Breast epithelium (tissue), 4 donors: ENCODE measurements around the gene SLC34A3. TPM values are rescaled to one million over a fixed set of nuclear protein-coding genes. Genes with fewer than 3 reads are reported as not detected.

Experiments
- DNase-seq, 2 donors: peaks; one replicate each; pipeline ENCODE4 v3.0.0-alpha.2; 2019; ENCODE audit warnings: low spot score in 2 of 2
- H3K27ac ChIP-seq, 2 donors: fragments of 200-600 bp; sonication (generic) in 1 of 2; one replicate each; pipeline ENCODE4 v1.5.1; 2016 to 2019; ENCODE audit warnings: mild to moderate bottlenecking in 1 of 2
- H3K27me3 ChIP-seq, 2 donors: fragments of 200-600 bp; sonication (generic) in 1 of 2; one replicate each; pipeline versions ENCODE4 v1.5.1 to v1.6.0; 2017 to 2019; ENCODE audit warnings: control low read depth in 1 of 2, mild to moderate bottlenecking in 1 of 2
- H3K36me3 ChIP-seq: fragments of 200-600 bp; one replicate; pipeline ENCODE4 v1.5.1; 2019
- H3K4me1 ChIP-seq, 2 donors: fragments of 200-600 bp; sonication (generic); one replicate each; pipeline ENCODE4 v1.5.1; 2016 to 2019; ENCODE audit warnings: control low read depth in 1 of 2
- H3K4me3 ChIP-seq, 3 donors: fragments of 200-600 bp; sonication (generic); 1 replicate in 2 of 3; 2 replicates in 1 of 3; pipeline ENCODE4 v1.5.1; 2016 to 2019; ENCODE audit warnings: mild to moderate bottlenecking in 3 of 3, moderate library complexity in 2 of 3
- H3K9me3 ChIP-seq, 2 donors: fragments of 200-600 bp; sonication (generic) in 1 of 2; one replicate each; pipeline ENCODE4 v1.5.1; 2016 to 2019; ENCODE audit warnings: control low read depth in 1 of 2
- CTCF ChIP-seq, 3 donors: fragments of 450-650 bp; IDR thresholded peaks; one replicate each; pipeline ENCODE4 v1.5.1; 2016 to 2017; ENCODE audit warnings: antibody characterized with exemption in 3 of 3, mild to moderate bottlenecking in 3 of 3, moderate library complexity in 3 of 3
- POLR2A ChIP-seq: fragments of 450-650 bp; IDR thresholded peaks from one replicate; pipeline ENCODE4 v1.6.1; 2016; ENCODE audit warnings: antibody characterized with exemption, mild to moderate bottlenecking, moderate library complexity
- POLR2AphosphoS5 ChIP-seq, 3 donors: sonication (generic); formaldehyde crosslinking; IDR thresholded peaks; one replicate each; pipeline ENCODE4 v1.6.1; 2017; ENCODE audit warnings: antibody characterized with exemption in 3 of 3
- intact Hi-C: fragments of 100-400 bp; cut with DNase I; formaldehyde crosslinking; loops from one replicate; pipeline ENCODE4 v1.15.1; 2023; ENCODE audit warnings: low total_unique reads
- total RNA-seq, 3 donors: library from RNA; depleted of rRNA; stranded (reverse); fragments of >200 nt; gene quantifications; one replicate each; pipeline ENCODE4 v1.1.0, GENCODE V29; 2016

Gene SLC34A3
- total RNA-seq, 3 donors from 2014 or later = not detected

- Histone ChIP-seq H3K9me3 (no peaks in the 10 kb centered on the region), H3K27me3 (no peaks in the 10 kb centered on the region), H3K36me3 (peaks cover 4% of the 10 kb centered on the region), H3K27ac (no peak overlapping the region), H3K4me1 (peaks cover 28 to 31% of the 10 kb centered on the region in 2 donors), H3K4me3 (no peak overlapping the region)
- no peak for TF ChIP-seq POLR2A
- no peak for TF ChIP-seq CTCF (IDR thresholded peaks at IDR 0.05)
- no peak for TF ChIP-seq POLR2AphosphoS5 (IDR thresholded peaks at IDR 0.05)
- DNase-seq = no peak
- intact Hi-C loops = loop anchor here (2.0 kb wide), 1 partner anchor 69 kb away; no protein-coding TSS in a partner anchor
These were observed 44.8 kb upstream of the SLC34A3 start for GRCh38 chr9:137185921-137186320.

- Histone ChIP-seq H3K9me3 (no peaks in the 10 kb centered on the region), H3K36me3 (peaks cover 2% of the 10 kb centered on the region), H3K27me3 (no peaks in the 10 kb centered on the region), H3K4me1 (peaks cover 28 to 31% of the 10 kb centered on the region in 2 donors), H3K27ac (no peak overlapping the region), H3K4me3 (peak overlapping the region in 2 of 3 donors; percentile 99 to 100)
- DNase-seq = no peak
- TF ChIP-seq POLR2AphosphoS5 (IDR thresholded peaks at IDR 0.05) (no peak), POLR2A (no peak), CTCF (IDR thresholded peaks at IDR 0.05) (no peak)
- intact Hi-C loops = loop anchor here (2.0 kb wide), 1 partner anchor 70 kb away; no protein-coding TSS in a partner anchor
These were observed 44.3 kb upstream of the SLC34A3 start for GRCh38 chr9:137186385-137186784.

DNA sequence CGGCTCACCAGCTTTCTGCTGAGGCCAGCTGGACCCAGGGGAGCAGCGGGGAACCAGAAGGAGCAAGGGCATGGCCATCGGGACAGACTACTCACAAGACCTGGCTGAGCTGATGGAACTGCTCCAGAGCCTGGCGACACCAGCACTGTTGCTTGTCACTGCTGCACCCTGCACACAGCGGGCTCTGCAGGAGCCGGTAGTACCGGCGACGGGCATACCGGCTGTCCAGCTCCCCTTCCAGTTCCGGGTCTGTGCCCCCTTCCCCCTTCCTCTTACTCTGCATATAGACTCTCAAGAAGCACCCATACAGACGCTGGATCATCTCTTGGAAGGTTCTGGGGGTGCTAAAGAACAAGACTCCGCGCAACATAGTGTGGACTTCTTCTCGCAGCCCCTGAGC is 43.3 kb upstream of the SLC34A3 start:
- Histone ChIP-seq H3K4me3 (peak overlapping the region; percentile 96 to 100 (median 99)), H3K27me3 (no peaks in the 10 kb centered on the region), H3K4me1 (peaks cover 28 to 31% of the 10 kb centered on the region in 2 donors), H3K9me3 (no peaks in the 10 kb centered on the region), H3K27ac (no peak overlapping the region), H3K36me3 (no peaks in the 10 kb centered on the region)
- intact Hi-C loops = loop anchor here (2.0 kb wide), 1 partner anchor 71 kb away; no protein-coding TSS in a partner anchor
- DNase-seq = no peak
- TF ChIP-seq POLR2AphosphoS5 (IDR thresholded peaks at IDR 0.05) (no peak), POLR2A (no peak), CTCF (IDR thresholded peaks at IDR 0.05) (no peak)

DNA sequence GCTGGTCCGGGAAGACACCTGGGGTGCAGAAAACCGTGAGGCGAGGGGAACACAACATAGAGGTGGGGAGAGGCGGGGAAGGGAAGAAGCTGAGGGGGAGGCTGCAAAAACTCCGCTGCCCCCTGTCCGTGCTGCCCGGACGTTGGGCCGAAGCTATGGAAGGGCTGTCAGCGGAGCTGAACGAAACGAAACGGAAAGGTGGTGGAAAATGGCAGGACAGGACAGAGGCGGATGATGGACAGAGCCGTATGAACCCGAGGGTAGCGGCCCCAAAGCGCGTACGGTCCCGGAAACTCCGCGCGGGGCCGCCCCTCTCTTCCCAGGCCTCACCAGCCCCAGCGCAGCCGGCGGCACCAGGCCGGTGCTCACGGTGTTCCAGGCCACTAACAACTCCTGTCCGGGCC is 42.6 kb upstream of the SLC34A3 start:
- Histone ChIP-seq H3K27me3 (no peaks in the 10 kb centered on the region), H3K4me1 (peaks cover 28 to 31% of the 10 kb centered on the region in 2 donors), H3K36me3 (no peaks in the 10 kb centered on the region), H3K4me3 (peak overlapping the region; percentile 96 to 100 (median 99)), H3K27ac (peak overlapping the region; percentile 92 to 99), H3K9me3 (no peaks in the 10 kb centered on the region)
- DNase-seq = no peak
- no peak for TF ChIP-seq POLR2A
- TF ChIP-seq POLR2AphosphoS5 (IDR thresholded peaks at IDR 0.05) = no peak
- no peak for TF ChIP-seq CTCF (IDR thresholded peaks at IDR 0.05)
- intact Hi-C loops = no loop called here

DNA sequence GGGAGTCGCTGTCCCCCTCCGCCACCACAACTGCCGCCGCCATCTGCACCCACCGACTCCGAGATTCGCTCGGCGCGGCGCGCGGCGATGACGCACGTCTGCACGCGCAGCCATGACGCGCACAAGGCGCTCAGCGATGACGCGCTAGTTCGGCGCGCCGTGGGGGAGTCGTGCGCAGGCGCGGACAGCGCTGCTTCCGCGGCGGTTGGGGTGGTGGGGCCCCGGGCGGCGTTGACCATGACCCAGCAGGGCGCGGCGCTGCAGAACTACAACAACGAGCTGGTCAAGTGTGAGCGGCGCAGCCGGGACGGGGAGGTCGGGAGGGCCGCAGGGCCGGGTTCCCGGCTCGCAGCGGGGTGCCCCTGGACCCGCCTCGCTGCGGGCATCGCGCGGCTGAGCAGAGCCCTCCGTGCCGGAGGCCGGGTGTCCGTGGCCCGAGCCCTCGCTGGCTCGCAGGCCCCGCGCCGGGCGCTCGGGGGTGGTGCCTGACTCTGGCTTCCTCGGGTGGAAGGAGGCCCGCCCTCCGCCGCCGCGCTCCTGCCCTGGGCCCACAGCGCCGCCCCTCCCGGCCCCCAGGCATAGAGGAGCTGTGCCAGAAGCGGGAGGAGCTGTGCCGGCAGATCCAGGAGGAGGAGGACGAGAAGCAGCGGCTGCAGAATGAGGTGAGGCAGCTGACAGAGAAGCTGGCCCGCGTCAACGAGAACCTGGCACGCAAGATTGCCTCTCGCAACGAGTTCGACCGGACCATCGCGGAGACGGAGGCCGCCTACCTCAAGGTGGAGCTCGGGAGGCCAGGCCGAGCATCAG is 42.0 kb upstream of the SLC34A3 start, which contains the start of the genes ANAPC2 and SSNA1:
Gene ANAPC2 (minus strand): TSS at position 71 of the 807 bp plus-strand sequence. CDS start 28 bp downstream, at position 43.
Gene SSNA1 (plus strand): TSS at position 187 of the 807 bp plus-strand sequence. CDS start 51 bp downstream, at position 238.
- Histone ChIP-seq H3K27me3 (no peaks in the 10 kb centered on the region), H3K27ac (peak within 1 kb of the TSS; percentile 92 to 99), H3K36me3 (no peaks in the 10 kb centered on the region), H3K4me1 (peaks cover 28 to 31% of the 10 kb centered on the region in 2 donors), H3K4me3 (peak within 1 kb of the TSS; percentile 96 to 100 (median 99)), H3K9me3 (no peaks in the 10 kb centered on the region)
- TF ChIP-seq CTCF (IDR thresholded peaks at IDR 0.05) = peak in 2 of 3 donors; percentile 8 to 27
- TF ChIP-seq POLR2AphosphoS5 (IDR thresholded peaks at IDR 0.05) = peak; percentile 96 to 98 (median 97)
- peak; percentile 82 for TF ChIP-seq POLR2A
- peak; percentile 90 to 92 for DNase-seq
- intact Hi-C loops = no loop called here
